GM18951 (cell line): ENCODE results near the gene CACNA1A.

Experiments
- POLR2A ChIP-seq: IDR thresholded peaks from 4 replicates; pipeline ENCODE4 v1.6.1; 2011; ENCODE audit warnings: mild to moderate bottlenecking; ENCODE audit not compliant: insufficient read length, insufficient read depth; ENCODE audit errors: extremely low read depth
- in situ Hi-C: fragments of 300-500 bp; cut with MboI; formaldehyde crosslinking; loops from one replicate; pipeline ENCODE4 v1.12.0; 2022; ENCODE audit warnings: low sequenced_read_pairs, mixed read lengths, inconsistent platforms; ENCODE audit not compliant: unreplicated experiment

CACNA1A gene

GRCh38 chr19:13356185-13356584 lies 150.1 kb downstream of the CACNA1A start:
- TF ChIP-seq POLR2A: no peak
- in situ Hi-C loops: no loop called here

- in situ Hi-C loops: no loop called here
- no peak for TF ChIP-seq POLR2A
Measured at GRCh38 chr19:13355356-13355755, 150.9 kb downstream of the CACNA1A start.

- no peak for TF ChIP-seq POLR2A
- in situ Hi-C loops: no loop called here
Measured at GRCh38 chr19:13353625-13354024, 152.7 kb downstream of the CACNA1A start.

GRCh38 chr19:13350759-13351158 lies 155.5 kb downstream of the CACNA1A start:
- no peak for TF ChIP-seq POLR2A
- in situ Hi-C loops: no loop called here

GRCh38 chr19:13350072-13350471 lies 156.2 kb downstream of the CACNA1A start:
- TF ChIP-seq POLR2A: no peak
- in situ Hi-C loops: no loop called here

- no peak for TF ChIP-seq POLR2A
- in situ Hi-C loops: no loop called here
Measured at GRCh38 chr19:13347367-13347766, 158.9 kb downstream of the CACNA1A start.

GRCh38 chr19:13343514-13343913 lies 162.8 kb downstream of the CACNA1A start:
- in situ Hi-C loops: no loop called here
- no peak for TF ChIP-seq POLR2A

GRCh38 chr19:13342672-13343071 lies 163.6 kb downstream of the CACNA1A start:
- no peak for TF ChIP-seq POLR2A
- in situ Hi-C loops: no loop called here

GRCh38 chr19:13339869-13340268 lies 166.4 kb downstream of the CACNA1A start:
- in situ Hi-C loops: no loop called here
- no peak for TF ChIP-seq POLR2A

GRCh38 chr19:13337181-13337580 lies 169.1 kb downstream of the CACNA1A start:
- in situ Hi-C loops: no loop called here
- no peak for TF ChIP-seq POLR2A

GRCh38 chr19:13334801-13335481 lies 171.3 kb downstream of the CACNA1A start:
- in situ Hi-C loops: no loop called here
- no peak for TF ChIP-seq POLR2A

GRCh38 chr19:13330285-13330684 lies 176.0 kb downstream of the CACNA1A start:
- TF ChIP-seq POLR2A: no peak
- in situ Hi-C loops: no loop called here

GRCh38 chr19:13329766-13330165 lies 176.5 kb downstream of the CACNA1A start:
- no peak for TF ChIP-seq POLR2A
- in situ Hi-C loops: no loop called here

- TF ChIP-seq POLR2A: no peak
- in situ Hi-C loops: no loop called here
Measured at GRCh38 chr19:13328241-13328640, 178.0 kb downstream of the CACNA1A start.

- TF ChIP-seq POLR2A: no peak
- in situ Hi-C loops: no loop called here
Measured at GRCh38 chr19:13319526-13319925, 186.8 kb downstream of the CACNA1A start.
